Subcutaneous adipose tissue (tissue), 4 donors: Measurements from ENCODE around the gene RREB1. TPM values are rescaled to one million over a fixed set of nuclear protein-coding genes. Genes with fewer than 3 reads are reported as not detected.

Experiments used
- total RNA-seq, 4 donors: library from RNA; depleted of rRNA; stranded (reverse); fragments of >200 nt; gene quantifications; one replicate each; pipeline ENCODE4 v1.1.0, GENCODE V29; 2016
- TF ChIP-seq, protein P1 (sequence below): fragments of 450-650 bp; IDR thresholded peaks from one replicate; pipeline ENCODE4 v1.5.1; 2016; ENCODE audit warnings: low read depth, mild to moderate bottlenecking, control low read depth, antibody characterized with exemption, moderate library complexity

The RREB1 gene
- total RNA-seq, 4 donors from 2014 or later = 33.0 to 61.0 (median 40.5) TPM

DNA sequence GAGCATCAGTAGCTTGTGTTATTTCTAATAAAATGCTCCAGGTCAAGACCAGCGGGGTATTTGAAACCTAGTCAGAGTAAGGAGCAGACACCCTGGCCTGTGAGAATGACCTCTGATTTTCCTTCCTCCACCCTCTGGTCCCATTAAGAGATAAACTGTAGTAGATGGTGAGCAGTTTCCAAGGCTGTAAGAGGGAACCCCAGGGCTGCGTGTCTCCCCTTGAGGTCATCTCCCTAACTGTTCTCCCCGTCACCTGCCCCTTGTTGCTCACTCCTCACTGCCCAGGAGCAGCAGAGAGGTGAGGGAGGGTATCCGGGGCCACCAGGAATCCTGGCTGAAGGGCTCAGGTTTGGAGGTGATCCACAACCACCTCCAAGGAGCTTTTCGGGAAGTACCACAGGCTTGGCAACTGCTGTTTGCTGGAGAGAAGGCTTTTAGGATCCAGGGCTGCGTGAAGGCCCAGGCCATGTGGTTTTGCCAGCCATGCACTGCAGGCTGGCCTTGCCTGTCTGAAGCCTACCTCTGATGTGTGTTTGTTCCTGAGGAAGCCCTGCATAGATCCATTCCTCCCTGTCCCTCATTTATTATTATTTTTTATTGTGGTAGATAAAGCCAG lies 62.5 kb downstream of the RREB1 start:
- TF ChIP-seq, protein P1, sequence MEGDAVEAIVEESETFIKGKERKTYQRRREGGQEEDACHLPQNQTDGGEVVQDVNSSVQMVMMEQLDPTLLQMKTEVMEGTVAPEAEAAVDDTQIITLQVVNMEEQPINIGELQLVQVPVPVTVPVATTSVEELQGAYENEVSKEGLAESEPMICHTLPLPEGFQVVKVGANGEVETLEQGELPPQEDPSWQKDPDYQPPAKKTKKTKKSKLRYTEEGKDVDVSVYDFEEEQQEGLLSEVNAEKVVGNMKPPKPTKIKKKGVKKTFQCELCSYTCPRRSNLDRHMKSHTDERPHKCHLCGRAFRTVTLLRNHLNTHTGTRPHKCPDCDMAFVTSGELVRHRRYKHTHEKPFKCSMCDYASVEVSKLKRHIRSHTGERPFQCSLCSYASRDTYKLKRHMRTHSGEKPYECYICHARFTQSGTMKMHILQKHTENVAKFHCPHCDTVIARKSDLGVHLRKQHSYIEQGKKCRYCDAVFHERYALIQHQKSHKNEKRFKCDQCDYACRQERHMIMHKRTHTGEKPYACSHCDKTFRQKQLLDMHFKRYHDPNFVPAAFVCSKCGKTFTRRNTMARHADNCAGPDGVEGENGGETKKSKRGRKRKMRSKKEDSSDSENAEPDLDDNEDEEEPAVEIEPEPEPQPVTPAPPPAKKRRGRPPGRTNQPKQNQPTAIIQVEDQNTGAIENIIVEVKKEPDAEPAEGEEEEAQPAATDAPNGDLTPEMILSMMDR = no peak

DNA sequence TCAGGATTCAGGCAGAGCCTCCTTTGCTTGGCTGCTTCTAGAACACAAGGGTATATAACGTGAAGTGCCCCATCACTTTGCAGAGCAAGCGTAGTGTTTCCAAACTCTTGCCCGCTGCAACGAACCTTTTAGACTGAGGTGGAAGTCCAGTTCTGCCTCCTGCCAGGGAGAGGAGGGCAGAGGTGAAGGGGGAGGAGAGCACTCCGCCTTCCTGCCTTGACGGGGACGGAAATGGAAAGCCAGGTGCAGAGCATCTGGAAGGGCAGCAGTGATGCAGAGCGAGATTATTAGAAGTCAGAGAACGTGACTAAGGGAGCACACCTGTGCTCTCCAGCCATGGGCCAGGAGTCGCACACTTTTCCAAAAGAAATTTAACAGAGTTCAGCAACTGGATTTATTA lies 63.4 kb downstream of the RREB1 start:
- TF ChIP-seq, protein P1 = no peak

DNA sequence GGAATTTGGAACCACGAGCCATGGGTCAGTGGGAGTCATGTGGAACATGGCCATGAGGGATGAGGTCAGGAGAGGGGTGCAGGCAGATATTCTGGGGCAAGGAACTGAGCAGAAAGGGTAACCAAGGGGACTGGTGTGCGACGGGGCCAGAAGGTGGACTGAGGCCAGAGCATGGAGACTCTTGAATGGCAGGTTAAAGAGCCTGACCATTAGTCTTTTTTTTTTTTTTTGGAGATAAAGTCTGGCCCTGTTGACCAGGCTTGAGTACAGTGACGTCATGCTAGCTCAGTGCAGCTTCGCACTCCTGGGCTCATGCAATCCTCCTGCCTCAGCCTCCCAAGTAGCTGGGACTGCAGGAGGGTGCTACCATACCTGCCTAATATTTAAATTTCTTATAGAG lies 64.0 kb downstream of the RREB1 start:
- TF ChIP-seq, protein P1 = no peak

DNA sequence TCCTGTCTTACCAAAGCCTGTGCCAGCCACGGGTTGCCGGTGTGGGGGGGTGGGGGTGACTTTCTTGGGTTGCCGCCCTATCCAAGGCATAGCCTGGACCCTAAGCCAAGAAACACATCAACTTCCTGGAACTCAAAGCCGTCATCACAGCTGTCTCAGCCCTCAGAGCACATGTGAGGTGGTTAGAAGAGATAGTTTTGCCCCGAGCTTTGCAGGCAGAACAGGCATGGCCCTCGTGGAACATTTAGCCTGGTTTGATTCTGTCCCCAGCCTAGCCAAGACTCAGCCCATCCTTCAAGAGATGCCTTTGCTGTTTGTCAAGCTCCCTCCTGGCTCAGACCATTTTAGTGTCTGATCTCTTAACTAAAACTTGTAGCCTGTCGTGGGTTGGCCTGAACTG lies 64.9 kb downstream of the RREB1 start:
- TF ChIP-seq, protein P1 = no peak

DNA sequence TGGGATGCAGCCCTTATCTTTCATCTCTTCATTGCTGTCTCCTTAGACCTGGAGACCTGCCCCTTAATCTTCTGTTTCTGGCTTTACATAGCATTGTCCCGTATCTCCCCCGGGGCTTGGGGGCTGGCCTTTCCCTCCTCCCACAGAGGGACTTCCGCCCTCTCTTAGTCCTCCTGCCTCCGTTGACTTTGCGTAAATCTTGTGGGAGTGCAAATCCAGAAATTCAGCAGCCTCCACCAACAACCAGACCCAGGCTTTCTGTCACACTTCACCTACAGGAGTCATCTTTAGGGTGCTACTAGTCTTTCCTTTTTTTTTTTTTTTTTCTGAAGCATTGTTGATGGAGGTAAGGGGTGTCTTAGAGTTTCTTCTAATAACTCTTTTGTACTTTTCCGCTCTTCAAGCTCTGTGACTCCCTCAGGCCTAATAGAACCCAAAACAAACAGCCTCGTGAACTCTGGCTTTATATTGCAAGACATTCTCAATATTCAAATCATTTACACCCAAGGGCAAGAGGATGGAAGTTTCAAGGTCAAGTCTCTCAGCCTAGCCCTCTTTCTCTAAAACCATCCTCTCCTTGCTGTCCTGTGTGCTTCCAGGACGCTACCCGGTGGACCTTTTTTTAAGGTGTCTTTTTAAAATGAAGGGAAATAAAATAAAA lies 66.2 kb downstream of the RREB1 start:
- TF ChIP-seq, protein P1 = no peak

DNA sequence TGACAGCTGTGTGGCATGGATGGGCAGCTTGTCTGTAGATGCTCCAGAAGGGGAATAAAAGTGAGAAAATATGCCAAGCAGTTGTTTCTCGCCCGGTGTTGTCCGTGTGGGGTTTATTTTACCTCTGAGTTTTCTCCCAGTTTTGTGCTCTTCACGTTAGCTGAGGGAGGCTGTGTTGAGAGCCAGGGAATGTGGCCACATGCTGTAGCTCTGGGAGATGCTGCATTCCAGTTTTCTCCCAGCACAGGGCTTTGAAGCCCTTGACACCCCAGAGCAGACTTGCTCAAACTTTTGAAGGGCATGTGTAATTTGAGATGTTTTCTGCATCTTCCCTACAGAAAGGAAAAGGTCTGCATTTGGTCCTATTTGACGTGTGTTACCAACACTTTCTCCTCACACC lies 67.7 kb downstream of the RREB1 start:
- TF ChIP-seq, protein P1 = no peak

DNA sequence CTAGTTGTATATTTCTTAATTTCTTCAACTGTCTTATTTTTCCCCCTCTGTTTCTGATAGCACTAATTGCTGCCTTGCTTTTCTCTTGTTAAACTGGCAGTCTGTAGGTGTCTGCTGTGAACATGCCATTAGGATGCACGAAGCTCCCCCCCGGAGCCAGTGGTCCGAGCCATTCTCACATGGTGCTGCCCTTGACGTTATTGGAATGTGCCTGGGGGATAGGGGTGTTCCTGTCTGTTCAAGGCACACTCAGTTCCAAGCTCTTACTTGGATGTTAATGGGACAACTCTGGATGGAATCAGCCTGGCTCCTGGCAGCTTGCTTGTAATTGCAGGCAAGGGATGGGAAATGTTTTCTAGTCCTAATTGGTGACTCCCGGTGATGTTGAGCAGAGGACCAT lies 68.4 kb downstream of the RREB1 start:
- TF ChIP-seq, protein P1 = no peak
